ENCODE data around the gene HDGF. TPM values are rescaled to one million over a fixed set of nuclear protein-coding genes. Genes with fewer than 3 reads are reported as not detected.

HDGF gene
- total RNA-seq, 1 experiment from 2014 or later: 191 TPM

DNA sequence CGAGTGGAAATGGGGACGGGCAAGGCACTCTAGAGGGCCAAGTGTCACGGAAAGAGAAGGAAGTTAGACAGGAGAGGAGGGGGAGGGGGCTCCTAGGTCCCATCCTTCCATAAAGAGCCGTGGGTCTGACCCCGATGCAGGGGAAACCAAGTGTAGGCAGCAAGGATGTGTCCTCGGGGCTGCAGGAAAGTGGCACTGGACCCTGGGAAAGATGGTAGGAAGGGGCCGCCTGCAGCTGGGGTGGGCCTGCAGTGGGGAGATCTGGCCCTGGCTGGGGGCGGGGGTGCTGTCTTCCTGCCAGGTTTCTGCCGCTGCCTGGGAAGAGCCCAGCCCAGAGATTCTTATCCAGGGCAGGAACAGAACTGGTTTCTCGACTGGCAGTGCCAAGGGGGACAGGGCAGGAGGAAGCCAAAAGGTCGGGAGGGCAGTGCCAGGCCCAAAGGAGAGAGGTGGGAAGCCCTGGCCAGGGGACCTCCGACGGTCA, 59.0 kb downstream of the HDGF start:
- Histone ChIP-seq H3K9me3 (ENCODE audit: low read length) (no peaks in the 10 kb centered on the region), H2AFZ (ENCODE audit: low read length) (no peak overlapping the region), H3K4me1 (ENCODE audit: low read length) (peaks cover 9% of the 10 kb centered on the region), H3K9ac (ENCODE audit: low read length) (no peak overlapping the region), H3K36me3 (ENCODE audit: insufficient read depth, low read length) (no peaks in the 10 kb centered on the region), H3K27me3 (ENCODE audit: low read length) (no peaks in the 10 kb centered on the region), H3K27ac (ENCODE audit: low read length) (no peak overlapping the region), H3K4me2 (ENCODE audit: low read depth, low read length, poor library complexity, severe bottlenecking) (no peak overlapping the region), H4K20me1 (ENCODE audit: insufficient read depth, low read depth, low read length) (no peaks in the 10 kb centered on the region), H3K9me2 (replicated peaks; ENCODE audit: insufficient read depth, low read length) (no peaks in the 10 kb centered on the region), H3K79me2 (ENCODE audit: low read length) (no peaks in the 10 kb centered on the region), H3K4me3 (ENCODE audit: low read length) (no peak overlapping the region)
- DNase-seq: no peak

Other genes starting within 250 kb of the HDGF start
- 0.75 and 1.5 TPM in 2 replicates for gene IQGAP3, start 179.1 kb downstream of the HDGF start, total RNA-seq (2014; rRNA removed; shearing (Covaris generic); ENCODE audit: low replicate concordance)
- gene TTC24, start 172.0 kb downstream of the HDGF start, total RNA-seq (2014; rRNA removed; shearing (Covaris generic); ENCODE audit: low replicate concordance): 2.9 and 7.8 TPM in 2 replicates
- 113 and 135 TPM in 2 replicates for gene NAXE, start 159.9 kb downstream of the HDGF start, total RNA-seq (2014; rRNA removed; shearing (Covaris generic); ENCODE audit: low replicate concordance)
- 26.2 and 28.0 TPM in 2 replicates for gene GPATCH4, start 150.2 kb downstream of the HDGF start, total RNA-seq (2014; rRNA removed; shearing (Covaris generic); ENCODE audit: low replicate concordance)
- gene HAPLN2, start 132.3 kb downstream of the HDGF start, total RNA-seq (2014; rRNA removed; shearing (Covaris generic); ENCODE audit: low replicate concordance): 0.47 TPM in 1 of 2 replicates, not detected in the other
- gene BCAN, start 109.6 kb downstream of the HDGF start, total RNA-seq (2014; rRNA removed; shearing (Covaris generic); ENCODE audit: low replicate concordance): not detected in 2 replicates
- gene NES, start 74.3 kb downstream of the HDGF start, total RNA-seq (2014; rRNA removed; shearing (Covaris generic); ENCODE audit: low replicate concordance): not detected in 2 replicates
- 0.56 TPM in 1 of 2 replicates, not detected in the other for gene CRABP2, start 46.1 kb downstream of the HDGF start, total RNA-seq (2014; rRNA removed; shearing (Covaris generic); ENCODE audit: low replicate concordance)
- 22.8 and 26.5 TPM in 2 replicates for gene METTL25B, start 23.2 kb downstream of the HDGF start, total RNA-seq (2014; rRNA removed; shearing (Covaris generic); ENCODE audit: low replicate concordance)
- gene ISG20L2, start 22.9 kb downstream of the HDGF start, total RNA-seq (2014; rRNA removed; shearing (Covaris generic); ENCODE audit: low replicate concordance): 17.9 and 18.4 TPM in 2 replicates
- 102 and 113 TPM in 2 replicates for gene MRPL24, start 10.6 kb downstream of the HDGF start, total RNA-seq (2014; rRNA removed; shearing (Covaris generic); ENCODE audit: low replicate concordance)
- gene PRCC, start 15.9 kb upstream of the HDGF start, total RNA-seq (2014; rRNA removed; shearing (Covaris generic); ENCODE audit: low replicate concordance): 39.6 and 50.0 TPM in 2 replicates
- gene SH2D2A, start 65.2 kb upstream of the HDGF start, total RNA-seq (2014; rRNA removed; shearing (Covaris generic); ENCODE audit: low replicate concordance): not detected in 2 replicates
- gene INSRR, start 107.4 kb upstream of the HDGF start, total RNA-seq (2014; rRNA removed; shearing (Covaris generic); ENCODE audit: low replicate concordance): not detected in 2 replicates
- not detected in 2 replicates for gene NTRK1, start 109.2 kb upstream of the HDGF start, total RNA-seq (2014; rRNA removed; shearing (Covaris generic); ENCODE audit: low replicate concordance)
- 0.22 TPM in 1 of 2 replicates, not detected in the other for gene PEAR1, start 142.0 kb upstream of the HDGF start, total RNA-seq (2014; rRNA removed; shearing (Covaris generic); ENCODE audit: low replicate concordance)
- not detected in 2 replicates for gene LRRC71, start 169.0 kb upstream of the HDGF start, total RNA-seq (2014; rRNA removed; shearing (Covaris generic); ENCODE audit: low replicate concordance)

All from Karpas-422 (cell line).